Daoy (cell line): ENCODE results near the gene FPGT. TPM values are rescaled to one million over a fixed set of nuclear protein-coding genes. Genes with fewer than 3 reads are reported as not detected.
A peak's percentile ranks its signal among the peaks of the same experiment; 100 is the strongest.
"Not testable (repeated sequence)": the region's sequence is repeated elsewhere in the genome, so short reads cannot be mapped to it uniquely, and the experiment has no call there.

ENCODE experiments used
- DNase-seq: peaks from one replicate; pipeline ENCODE4 v3.0.0-alpha.2; 2015; ENCODE audit warnings: low read depth
- total RNA-seq: library from RNA; depleted of rRNA; stranded (reverse); fragments of >200 nt; shearing (Covaris generic); gene quantifications from 2 replicates; pipeline ENCODE4 v1.2.3, GENCODE V29; 2014; rRNA removed

The FPGT gene
- 12.3 and 20.9 TPM in 2 replicates for total RNA-seq

- DNase-seq, result peak; percentile 99
Measured at GRCh38 chr1:74197657-74198552, at the start of gene FPGT, which contains the start of gene LRRIQ3. Gene FPGT, plus strand, starts transcription at chr1:74198242. Its CDS starts 37 bp downstream, at chr1:74198279. Gene LRRIQ3, minus strand, starts transcription at chr1:74198176. Its CDS starts 14,492 bp downstream, at chr1:74183684.

- no peak for DNase-seq
Measured at GRCh38 chr1:74160046-74160445, 38.0 kb upstream of the FPGT start.

- DNase-seq, result no peak
Measured at GRCh38 chr1:74161497-74161896, 36.5 kb upstream of the FPGT start.

- no peak for DNase-seq
Measured at GRCh38 chr1:74162333-74162732, 35.7 kb upstream of the FPGT start.

- not testable (repeated sequence) for DNase-seq
Measured at GRCh38 chr1:74174423-74174822, 23.6 kb upstream of the FPGT start.

GRCh38 chr1:74180490-74180889 is 17.6 kb upstream of the FPGT start:
- no peak for DNase-seq

GRCh38 chr1:74193908-74194307 is 4.1 kb upstream of the FPGT start:
- peak; percentile 7 for DNase-seq

- DNase-seq, result no peak
Measured at GRCh38 chr1:74195339-74195738, 2.7 kb upstream of the FPGT start.

- no peak for DNase-seq
Measured at GRCh38 chr1:74197255-74197654, 787 bp upstream of the FPGT start.

GRCh38 chr1:74199504-74199903 is 1.5 kb downstream of the FPGT start:
- no peak for DNase-seq

- DNase-seq, result no peak
Measured at GRCh38 chr1:74205266-74205665, 7.2 kb downstream of the FPGT start.

- no peak for DNase-seq
Measured at GRCh38 chr1:74215229-74215628, 17.2 kb downstream of the FPGT start.

- DNase-seq, result no peak
Measured at GRCh38 chr1:74222701-74223100, 24.7 kb downstream of the FPGT start.

- DNase-seq, result no peak
Measured at GRCh38 chr1:74223453-74223852, 25.4 kb downstream of the FPGT start.

- DNase-seq, result no peak
Measured at GRCh38 chr1:74235153-74235552, 37.1 kb downstream of the FPGT start, which contains the start of gene TNNI3K. Gene TNNI3K, plus strand, starts transcription at chr1:74235387. Its CDS starts 65 bp downstream, at chr1:74235452.

GRCh38 chr1:74236440-74236839 is 38.4 kb downstream of the FPGT start:
- DNase-seq, result no peak

- no peak for DNase-seq
Measured at GRCh38 chr1:74237035-74237434, 39.0 kb downstream of the FPGT start.

- DNase-seq, result no peak
Measured at GRCh38 chr1:74237787-74238186, 39.7 kb downstream of the FPGT start.

GRCh38 chr1:74245168-74245772 is 47.2 kb downstream of the FPGT start:
- no peak for DNase-seq

GRCh38 chr1:74246315-74246714 is 48.3 kb downstream of the FPGT start:
- DNase-seq, result no peak

- no peak for DNase-seq
Measured at GRCh38 chr1:74247881-74248528, 50.0 kb downstream of the FPGT start.

GRCh38 chr1:74253243-74253824 is 55.3 kb downstream of the FPGT start:
- not testable (repeated sequence) for DNase-seq
